HG03575 (cell line): ENCODE results near the gene NFIX.

Experiments
- ATAC-seq: cut with Tn5 transposase; IDR thresholded peaks from one replicate; pipeline ENCODE4 v1.9.1; 2021; ENCODE audit not compliant: unreplicated experiment, insufficient number of reproducible peaks, low FRiP score; ENCODE audit errors: extremely low read depth

NFIX gene

GRCh38 chr19:12984683-12985048, 10.6 kb upstream of the NFIX start:
- no peak for ATAC-seq

GRCh38 chr19:12985049-12985776, 10.1 kb upstream of the NFIX start:
- no peak for ATAC-seq

GRCh38 chr19:12986726-12987125, 8.5 kb upstream of the NFIX start:
- ATAC-seq = no peak

DNA sequence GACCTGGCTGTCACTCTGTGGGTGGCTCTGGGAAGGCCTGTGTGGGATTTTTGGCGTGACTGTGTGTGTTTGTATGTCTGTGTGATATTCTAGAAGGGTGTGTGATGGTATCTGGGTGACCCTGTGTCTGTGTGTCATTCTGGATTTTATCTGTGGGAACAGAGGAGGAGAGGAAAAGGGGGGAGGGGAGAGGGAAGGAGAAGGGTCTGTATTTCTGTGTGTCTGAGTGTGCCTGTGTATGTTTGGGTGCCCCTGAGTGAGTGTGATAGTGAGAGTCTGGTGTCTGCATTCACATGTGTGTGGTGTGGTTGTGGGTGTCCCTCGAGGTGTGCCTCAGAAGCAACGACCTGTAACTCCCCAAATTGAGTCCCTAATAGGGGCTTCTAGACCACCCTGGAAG, 8.1 kb upstream of the NFIX start:
- ATAC-seq = no peak

DNA sequence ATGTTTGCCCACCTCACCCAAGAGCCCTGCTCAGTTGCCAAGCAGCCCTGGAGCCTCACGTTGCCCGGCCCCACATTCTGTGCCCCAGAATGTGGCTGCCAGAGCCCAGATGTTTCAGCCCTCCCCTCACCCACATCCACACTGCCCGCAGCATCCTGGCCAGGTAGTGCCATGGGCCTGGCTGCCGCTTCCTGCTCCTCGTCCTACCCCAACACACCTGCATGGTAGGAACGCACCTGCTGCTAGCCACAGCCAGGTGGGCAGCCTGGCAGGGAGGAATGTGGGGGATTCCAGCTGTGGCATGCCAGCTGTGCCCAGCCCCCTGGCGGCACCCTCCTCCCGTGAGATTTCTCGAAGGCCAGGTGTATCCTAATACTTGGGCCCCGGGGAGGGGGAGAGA, 7.5 kb upstream of the NFIX start:
- no peak for ATAC-seq

DNA sequence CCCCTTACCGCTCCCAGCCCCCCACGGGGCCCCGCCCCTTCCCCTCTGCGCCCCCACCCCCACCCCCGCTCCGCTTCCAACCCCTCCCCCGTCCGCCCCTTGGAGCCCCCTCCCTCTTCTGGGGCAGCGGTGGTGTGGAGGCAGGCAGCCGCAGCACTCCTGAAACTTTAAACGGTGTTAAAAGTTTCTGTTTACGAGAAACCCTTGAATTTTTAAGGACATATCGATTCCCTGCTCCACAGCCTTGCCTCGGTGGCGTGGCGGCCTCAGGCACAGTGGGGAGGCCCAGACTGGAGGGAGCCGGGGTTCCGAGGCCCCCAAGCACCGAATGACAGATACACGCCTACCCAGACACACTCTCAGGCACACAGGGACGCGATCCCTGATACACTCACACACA, 4.8 kb upstream of the NFIX start:
- ATAC-seq = no peak

- no peak for ATAC-seq
Measured at GRCh38 chr19:12990853-12991252, 4.4 kb upstream of the NFIX start.

DNA sequence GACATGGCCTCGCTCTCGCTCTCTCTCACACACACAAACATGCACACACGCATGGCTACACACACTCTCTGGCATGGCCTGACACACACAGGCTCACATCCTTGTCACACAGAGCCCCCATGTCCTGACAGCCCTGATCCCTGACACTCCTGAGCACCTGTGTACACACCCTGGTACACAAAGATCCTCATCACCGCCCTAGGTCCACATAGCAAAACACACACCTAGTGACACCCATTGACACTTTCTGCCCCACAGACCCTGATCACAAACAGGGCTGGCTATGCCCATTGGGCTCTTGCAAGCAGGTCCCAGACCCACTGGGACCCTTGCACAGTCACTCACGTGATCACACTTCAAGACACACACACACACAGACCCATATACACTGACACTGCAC, 4.0 kb upstream of the NFIX start:
- ATAC-seq = no peak

- no peak for ATAC-seq
Measured at GRCh38 chr19:12992729-12993128, 2.5 kb upstream of the NFIX start.

- no peak for ATAC-seq
Measured at GRCh38 chr19:12993562-12993961, 1.7 kb upstream of the NFIX start.

DNA sequence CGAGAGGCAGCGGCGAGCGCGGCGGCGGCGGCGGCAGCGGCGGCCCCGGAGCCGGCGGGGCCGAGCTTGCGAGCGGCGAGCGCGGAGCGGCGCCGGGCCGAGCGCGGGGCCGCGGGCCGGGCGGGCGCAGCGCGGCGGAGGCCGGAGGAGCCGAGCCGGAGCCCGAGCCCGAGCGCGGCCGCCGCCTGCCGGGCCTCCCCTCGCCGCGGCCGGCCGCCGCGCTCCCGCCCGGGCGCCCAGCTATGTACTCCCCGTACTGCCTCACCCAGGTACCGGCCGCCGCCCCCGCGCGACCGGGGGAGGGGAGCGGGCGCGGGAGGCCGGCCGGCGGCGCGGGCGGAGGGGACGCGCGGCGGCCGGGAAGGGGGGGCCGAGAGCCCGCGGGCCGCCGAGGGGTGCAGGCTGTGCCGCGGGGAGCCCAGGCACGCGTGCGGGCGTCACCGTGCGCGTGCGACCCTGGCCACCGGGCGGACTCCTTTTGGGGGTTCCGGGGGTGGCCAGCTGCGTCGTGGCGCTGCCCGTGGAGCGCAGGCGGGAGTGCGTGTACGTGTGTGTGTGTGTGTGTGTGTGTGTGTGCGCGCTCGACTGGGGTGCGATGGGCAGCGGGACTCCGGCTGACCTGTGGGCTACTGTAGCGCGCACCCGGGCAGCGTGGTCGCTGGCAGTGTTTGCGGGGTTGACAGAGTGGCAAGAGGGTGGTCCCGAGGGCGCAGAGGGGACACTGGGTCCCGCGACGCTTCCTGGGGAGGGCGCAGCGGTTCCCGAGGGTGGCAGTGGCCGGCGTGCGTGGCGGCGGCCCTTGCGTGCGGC, 526 bp downstream of the NFIX start:
- no peak for ATAC-seq

- ATAC-seq = no peak
Measured at GRCh38 chr19:12996406-12997094, 1.3 kb downstream of the NFIX start.

GRCh38 chr19:12997179-12997966, 2.1 kb downstream of the NFIX start:
- no peak for ATAC-seq

DNA sequence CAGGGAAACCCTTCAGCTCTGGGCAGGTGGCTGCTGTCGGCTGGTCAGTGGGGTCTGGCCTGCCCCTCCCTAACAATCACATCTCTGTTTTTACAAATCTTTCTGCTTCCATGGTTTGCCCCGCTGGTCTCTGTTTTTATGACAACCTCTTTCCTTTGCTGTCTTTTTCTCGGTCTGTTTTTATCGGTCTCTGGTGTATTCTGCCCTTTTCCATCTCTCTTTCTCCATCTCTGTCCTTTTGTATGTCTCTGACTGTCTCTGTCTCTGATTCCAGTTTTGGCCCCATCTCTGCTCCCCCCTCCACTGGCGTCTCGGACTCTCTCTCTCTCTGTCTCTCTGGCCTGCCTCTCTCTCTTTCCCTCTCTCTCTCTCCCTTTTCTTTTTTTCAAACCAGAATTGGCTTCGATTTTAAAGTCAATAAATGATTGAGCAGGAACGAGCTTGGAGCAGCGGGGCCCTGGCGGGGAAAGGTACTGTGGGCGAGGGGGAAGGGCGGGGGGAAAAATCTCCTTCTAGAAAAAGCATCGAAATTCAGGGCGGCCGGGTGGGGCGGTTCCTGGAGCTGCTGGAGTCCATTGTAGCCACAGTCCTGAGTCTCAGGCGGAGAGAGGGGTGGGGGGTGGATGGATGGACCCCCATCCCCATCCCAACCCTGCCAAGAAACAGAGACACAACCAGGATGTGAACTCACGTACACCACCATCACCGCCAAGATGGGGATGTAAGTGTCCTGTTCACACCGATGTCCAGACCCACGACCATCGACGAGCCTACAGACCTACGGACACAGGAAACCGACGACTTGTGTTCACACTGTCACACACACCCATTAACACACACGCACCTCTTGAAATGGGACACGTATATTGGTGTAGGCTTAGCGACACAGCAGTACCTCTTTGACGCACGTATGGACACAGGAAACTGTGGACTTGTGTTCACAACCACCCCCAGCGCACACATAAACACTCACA, 3.0 kb downstream of the NFIX start:
- no peak for ATAC-seq

GRCh38 chr19:13001166-13001501, 5.9 kb downstream of the NFIX start:
- no peak for ATAC-seq

DNA sequence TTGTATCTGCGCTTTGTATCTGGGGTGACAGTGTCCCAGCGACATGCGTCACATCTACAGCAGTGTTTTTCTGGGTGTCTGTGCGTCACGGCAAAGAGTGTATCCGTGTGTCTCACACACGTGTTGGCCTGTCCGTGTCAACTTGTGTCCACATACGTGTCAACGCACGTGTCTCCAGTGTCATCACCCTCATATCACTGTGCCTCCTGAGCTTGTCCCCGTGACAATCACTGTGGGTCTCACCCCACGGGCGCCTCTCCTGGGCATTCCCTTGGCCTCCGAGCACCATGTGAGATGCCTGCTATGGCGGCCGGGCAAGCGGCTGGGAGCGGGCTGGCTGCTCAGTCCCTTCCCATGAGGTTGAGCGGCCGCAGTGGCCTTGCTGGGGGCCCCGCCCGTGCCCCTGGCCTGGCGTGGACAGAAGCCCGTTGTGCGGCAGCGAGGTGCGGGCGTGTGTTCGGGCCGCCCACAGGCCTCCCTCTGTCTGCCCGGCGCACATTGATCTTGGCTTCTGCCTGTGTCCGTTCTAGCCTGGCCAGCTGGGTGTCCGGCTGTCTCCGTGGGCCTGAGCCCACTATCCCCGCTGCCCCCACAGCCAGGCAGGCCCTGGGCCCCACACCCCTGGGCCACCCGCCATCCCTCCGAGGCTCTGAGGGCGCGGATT, 6.4 kb downstream of the NFIX start:
- no peak for ATAC-seq

DNA sequence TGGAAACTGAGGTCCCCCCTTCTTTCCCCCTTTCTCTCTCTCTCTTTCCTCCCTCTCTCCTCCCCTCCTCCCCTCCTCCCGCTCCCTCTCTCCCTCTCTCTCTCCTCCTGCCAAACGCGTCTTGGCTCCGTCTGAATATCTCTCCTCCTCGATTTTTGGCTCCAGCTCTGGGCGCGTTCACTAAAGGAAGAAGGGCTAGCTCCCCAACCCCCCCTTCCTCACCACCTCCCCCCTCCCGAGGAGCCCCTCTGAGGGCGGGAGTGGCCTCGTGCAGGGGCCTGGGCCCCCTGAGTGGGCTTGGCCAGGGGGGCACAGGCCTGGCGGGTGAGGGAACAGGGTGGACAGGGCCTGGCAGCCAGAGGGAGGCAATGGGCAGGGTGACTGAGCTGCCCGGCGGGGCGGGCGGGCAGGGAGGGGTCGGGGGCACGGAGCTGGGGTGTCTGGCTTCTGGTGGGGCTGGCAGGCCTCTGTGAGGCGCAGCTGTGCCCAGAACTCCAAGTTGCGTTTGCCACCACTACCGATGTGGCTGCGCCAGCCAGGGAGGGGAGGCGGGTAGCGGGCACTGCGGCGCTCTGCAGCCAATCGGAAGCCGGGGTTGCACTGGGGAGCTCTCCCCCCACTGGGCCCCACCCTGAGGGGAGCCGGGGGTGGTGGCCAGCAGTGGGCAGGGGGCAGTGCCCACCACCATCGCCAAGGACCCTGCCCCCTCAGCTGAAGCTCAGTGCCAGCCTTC, 7.1 kb downstream of the NFIX start:
- ATAC-seq = no peak
